ENCODE data around the gene ZC2HC1C. TPM values are rescaled to one million over a fixed set of nuclear protein-coding genes. Genes with fewer than 3 reads are reported as not detected.

ZC2HC1C gene
- total RNA-seq, 2 donors from 2014 or later, result 2.3 to 2.7 TPM

- Histone ChIP-seq H3K27me3 (ENCODE audit: control insufficient read depth, insufficient read depth, low read length, poor library complexity, severe bottlenecking) (no peaks in the 10 kb centered on the region), H3K36me3 (ENCODE audit: control insufficient read depth, insufficient read depth, low read length) (no peaks in the 10 kb centered on the region), H3K27ac (ENCODE audit: low read depth, low read length) (no peak overlapping the region), H3K4me1 (ENCODE audit: control insufficient read depth, insufficient read depth, low read length) (no peaks in the 10 kb centered on the region), H3K9ac (ENCODE audit: extremely low read depth, low read length, poor library complexity, severe bottlenecking) (no peak overlapping the region), H3K4me3 (ENCODE audit: low read length) (no peak overlapping the region), H3K9me3 (ENCODE audit: control insufficient read depth, low read length) (no peaks in the 10 kb centered on the region)
- Mint-ChIP-seq H3K27ac (no peak overlapping the region), H3K4me3 (no peak overlapping the region), H3K4me1 (peaks cover 5% of the 10 kb centered on the region), H3K27me3 (ENCODE audit: insufficient read depth) (no peaks in the 10 kb centered on the region), H3K9me3 (no peaks in the 10 kb centered on the region), H3K36me3 (ENCODE audit: low read depth) (no peaks in the 10 kb centered on the region)
- no peak for DNase-seq
- no peak for TF ChIP-seq CTCF (conservative IDR thresholded peaks at IDR 0.05)
- 92 to 100% methylated on average over 3 to 4 of the region's 4 CpGs for WGBS, 2 experiments (ENCODE audit: insufficient coverage in 1 of 2, insufficient read length in 1 of 2)
Observed at GRCh38 chr14:75047506-75047905, 21.9 kb upstream of the ZC2HC1C start.

DNA sequence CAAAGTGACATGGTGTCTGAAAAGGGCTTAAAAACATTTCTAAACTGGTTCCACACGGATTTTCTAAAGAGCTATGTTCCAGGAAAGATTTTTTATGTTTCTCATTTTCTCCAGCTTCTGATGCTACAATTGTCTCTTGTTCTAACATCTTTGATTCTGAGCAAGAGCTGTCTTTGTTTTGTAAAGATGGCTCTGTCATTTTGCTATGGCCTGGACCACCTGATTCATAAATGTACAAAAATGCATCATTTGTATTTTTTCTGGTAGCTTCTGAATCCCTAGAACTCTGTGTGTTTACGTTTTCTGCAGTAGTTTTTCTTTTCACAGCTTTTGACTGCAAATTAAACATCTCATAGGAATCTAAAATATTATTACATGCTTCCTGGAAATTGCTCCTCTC is 21.3 kb upstream of the ZC2HC1C start:
- Histone ChIP-seq H3K27ac (ENCODE audit: low read depth, low read length) (no peak overlapping the region), H3K9ac (ENCODE audit: extremely low read depth, low read length, poor library complexity, severe bottlenecking) (no peak overlapping the region), H3K4me1 (ENCODE audit: control insufficient read depth, insufficient read depth, low read length) (no peaks in the 10 kb centered on the region), H3K36me3 (ENCODE audit: control insufficient read depth, insufficient read depth, low read length) (no peaks in the 10 kb centered on the region), H3K27me3 (ENCODE audit: control insufficient read depth, insufficient read depth, low read length, poor library complexity, severe bottlenecking) (no peaks in the 10 kb centered on the region), H3K9me3 (ENCODE audit: control insufficient read depth, low read length) (no peaks in the 10 kb centered on the region), H3K4me3 (ENCODE audit: low read length) (no peak overlapping the region)
- WGBS, 2 experiments (ENCODE audit: insufficient coverage in 1 of 2, insufficient read length in 1 of 2), result 87 to 98% methylated on average over 2 of the region's 2 CpGs
- DNase-seq, result no peak
- Mint-ChIP-seq H3K4me1 (peaks cover 5% of the 10 kb centered on the region), H3K4me3 (no peak overlapping the region), H3K27me3 (ENCODE audit: insufficient read depth) (no peaks in the 10 kb centered on the region), H3K27ac (no peak overlapping the region), H3K9me3 (no peaks in the 10 kb centered on the region), H3K36me3 (ENCODE audit: low read depth) (no peaks in the 10 kb centered on the region)
- no peak for TF ChIP-seq CTCF (conservative IDR thresholded peaks at IDR 0.05)

DNA sequence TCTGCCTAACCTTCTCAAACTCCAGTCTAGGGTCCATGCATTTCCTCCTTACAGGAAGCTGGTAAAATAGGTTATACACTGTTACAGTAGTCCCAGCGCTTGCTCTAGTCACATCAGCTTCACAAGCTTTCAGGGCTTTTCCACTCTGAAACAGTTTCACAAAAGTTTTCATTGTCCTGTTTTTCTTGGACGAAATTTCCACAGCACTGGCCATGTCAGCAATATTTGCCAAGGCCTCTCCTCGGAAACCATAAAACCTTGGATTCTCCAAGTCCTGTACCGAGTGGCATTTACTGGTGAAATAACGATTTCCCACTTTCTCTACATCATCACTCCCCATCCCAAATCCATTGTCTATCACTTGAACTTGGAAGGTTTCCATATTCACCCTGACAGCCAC is 20.3 kb upstream of the ZC2HC1C start:
- TF ChIP-seq CTCF (conservative IDR thresholded peaks at IDR 0.05), result no peak
- no peak overlapping the region for H3K9ac ChIP-seq (ENCODE audit: extremely low read depth, low read length, poor library complexity, severe bottlenecking)
- no peaks in the 10 kb centered on the region for H3K27me3 ChIP-seq (ENCODE audit: control insufficient read depth, insufficient read depth, low read length, poor library complexity, severe bottlenecking)
- Mint-ChIP-seq H3K9me3 (no peaks in the 10 kb centered on the region), H3K36me3 (ENCODE audit: low read depth) (no peaks in the 10 kb centered on the region), H3K4me1 (peaks cover 2% of the 10 kb centered on the region), H3K4me3 (no peak overlapping the region), H3K27me3 (ENCODE audit: insufficient read depth) (no peaks in the 10 kb centered on the region), H3K27ac (no peak overlapping the region)
- no peaks in the 10 kb centered on the region for H3K9me3 ChIP-seq (ENCODE audit: control insufficient read depth, low read length)
- DNase-seq, result no peak
- whole genome bisulfite sequencing, 2 experiments (ENCODE audit: insufficient coverage in 1 of 2, insufficient read length in 1 of 2), result 97 to 98% methylated on average over 4 to 5 of the region's 5 CpGs
- H3K36me3 ChIP-seq (ENCODE audit: control insufficient read depth, insufficient read depth, low read length), result peaks cover 3% of the 10 kb centered on the region
- no peak overlapping the region for H3K27ac ChIP-seq (ENCODE audit: low read depth, low read length)
- H3K4me3 ChIP-seq (ENCODE audit: low read length), result no peak overlapping the region
- H3K4me1 ChIP-seq (ENCODE audit: control insufficient read depth, insufficient read depth, low read length), result no peaks in the 10 kb centered on the region

All from endodermal cell (in vitro differentiated cells).